H1 (cell line): ENCODE results near the gene PTP4A1. TPM values are rescaled to one million over a fixed set of nuclear protein-coding genes. Genes with fewer than 3 reads are reported as not detected.

Experiments used
- CTCF ChIA-PET: fragments of 300-600 bp; sonication (Branson Sonifier 250); formaldehyde crosslinking; loops from one replicate; lab custom pipeline; 2021; ENCODE audit not compliant: partially characterized antibody; lab: Charles Lee
- POLR2A ChIA-PET: fragments of 300-600 bp; sonication (Branson Sonifier 250); formaldehyde crosslinking; loops from one replicate; lab custom pipeline; 2021; ENCODE audit warnings: inconsistent platforms; ENCODE audit not compliant: partially characterized antibody; lab: Charles Lee
- DNase-seq, 2 experiments: peaks; one replicate each; pipeline versions ENCODE4 v3.0.0 to v3.0.0-alpha.2; 2010 to 2022; ENCODE audit warnings: low spot score in 2 of 2, low read depth in 1 of 2, mixed read lengths in 1 of 2
- FAIRE-seq: peaks from 2 replicates; lab custom pipeline; 2011; peaks lifted over from hg19 to GRCh38; lab: Jason Lieb, UNC
- H2AFZ ChIP-seq: 2 replicates; pipeline ENCODE4 v1.8.1; 2012; ENCODE audit warnings: low read length, inconsistent platforms
- H2AK5ac ChIP-seq: 2 replicates; pipeline ENCODE4 v1.6.1; 2013; ENCODE audit warnings: low read depth, low read length
- H2BK120ac ChIP-seq: replicated peaks from 2 replicates; pipeline ENCODE3; 2013; ENCODE audit warnings: low read depth, low read length, inconsistent platforms
- H2BK12ac ChIP-seq: 2 replicates; pipeline ENCODE4 v1.6.1; 2013; ENCODE audit warnings: low read depth, low read length
- H2BK15ac ChIP-seq: 2 replicates; pipeline ENCODE4 v1.6.1; 2013; ENCODE audit warnings: low read length
- H2BK20ac ChIP-seq: 2 replicates; pipeline ENCODE4 v1.6.1; 2013; ENCODE audit warnings: low read length
- H2BK5ac ChIP-seq: 2 replicates; pipeline ENCODE4 v1.6.1; 2013; ENCODE audit warnings: low read depth, low read length
- H3K14ac ChIP-seq: 2 replicates; pipeline ENCODE4 v1.6.1; 2013; ENCODE audit warnings: inconsistent platforms; ENCODE audit not compliant: insufficient read length
- H3K18ac ChIP-seq: 2 replicates; pipeline ENCODE4 v1.6.1; 2013; ENCODE audit warnings: low read length; ENCODE audit errors: extremely low read depth
- H3K23ac ChIP-seq: 2 replicates; pipeline ENCODE4 v1.6.1; 2013; ENCODE audit warnings: inconsistent platforms; ENCODE audit not compliant: insufficient read length
- H3K23me2 ChIP-seq: 2 replicates; pipeline ENCODE4 v1.6.1; 2013; ENCODE audit warnings: low read depth, low read length
- H3K27ac ChIP-seq: 2 replicates; pipeline ENCODE4 v1.6.1; 2011; ENCODE audit warnings: low read depth, low read length, inconsistent platforms
- H3K27me3 ChIP-seq, 4 experiments: replicated peaks in 1 of 4; 1 replicate in 1 of 4; 2 replicates in 3 of 4; pipeline versions ENCODE4 v1.6.1 to v1.8.1; 2011 to 2013; ENCODE audit warnings: low read length in 3 of 4, mild to moderate bottlenecking in 3 of 4, inconsistent platforms in 2 of 4, mixed read lengths in 2 of 4, moderate library complexity in 1 of 4; ENCODE audit not compliant: control insufficient read depth in 3 of 4, insufficient read depth in 3 of 4; ENCODE audit errors: extremely low read depth in 1 of 4
- H3K36me3 ChIP-seq, 4 experiments: 2 replicates each; pipeline versions ENCODE4 v1.6.1 to v1.8.1; 2011 to 2013; ENCODE audit warnings: mild to moderate bottlenecking in 4 of 4, low read length in 3 of 4, moderate library complexity in 2 of 4, control low read depth in 1 of 4, inconsistent platforms in 1 of 4; ENCODE audit not compliant: insufficient read depth in 4 of 4, control insufficient read depth in 2 of 4
- H3K4ac ChIP-seq: replicated peaks from 2 replicates; pipeline ENCODE3; 2013; ENCODE audit warnings: low read length, low read depth, mixed read lengths, inconsistent platforms; ENCODE audit not compliant: insufficient read length
- H3K4me1 ChIP-seq, 4 experiments: replicated peaks in 1 of 4; 1 replicate in 1 of 4; 2 replicates in 3 of 4; pipeline versions ENCODE4 v1.6.1 to v1.8.1; 2011 to 2013; ENCODE audit warnings: low read length in 3 of 4, inconsistent platforms in 2 of 4, mixed read lengths in 1 of 4; ENCODE audit not compliant: insufficient read depth in 4 of 4, control insufficient read depth in 3 of 4
- H3K4me2 ChIP-seq, 2 experiments: 2 replicates each; pipeline versions ENCODE4 v1.6.1 to v1.8.1; 2011 to 2013; ENCODE audit warnings: low read depth in 2 of 2, low read length in 2 of 2, control low read depth in 1 of 2, inconsistent platforms in 1 of 2, mild to moderate bottlenecking in 1 of 2; ENCODE audit not compliant: insufficient read depth in 1 of 2
- H3K4me3 ChIP-seq, 4 experiments: fragments of 200-600, 300-600 bp in 1 of 4; sonication (generic), shearing (Covaris generic), sonication (Bioruptor Twin) in 1 of 4; 2 replicates each; pipeline versions ENCODE4 v1.5.1 to v1.8.1; 2011 to 2016; ENCODE audit warnings: low read length in 4 of 4, low read depth in 3 of 4, control low read depth in 2 of 4, inconsistent platforms in 2 of 4, mild to moderate bottlenecking in 2 of 4, mixed read lengths in 1 of 4, moderate library complexity in 1 of 4; ENCODE audit not compliant: insufficient read depth in 2 of 4; ENCODE audit errors: extremely low read depth in 1 of 4
- H3K56ac ChIP-seq: replicated peaks from 2 replicates; pipeline ENCODE3; 2013; ENCODE audit warnings: low read depth, mild to moderate bottlenecking, mixed read lengths, low read length, inconsistent platforms; ENCODE audit not compliant: insufficient read length
- H3K79me1 ChIP-seq: 2 replicates; pipeline ENCODE4 v1.6.1; 2013; ENCODE audit warnings: low read depth, low read length, control low read depth
- H3K79me2 ChIP-seq, 2 experiments: 2 replicates each; pipeline versions ENCODE4 v1.6.1 to v1.8.1; 2012 to 2013; ENCODE audit warnings: low read length in 2 of 2, mild to moderate bottlenecking in 2 of 2, inconsistent platforms in 1 of 2; ENCODE audit not compliant: insufficient read depth in 2 of 2, control insufficient read depth in 1 of 2
- H3K9ac ChIP-seq, 4 experiments: replicated peaks in 1 of 4; 1 replicate in 1 of 4; 2 replicates in 3 of 4; pipeline versions ENCODE4 v1.6.1 to v1.8.1; 2011 to 2013; ENCODE audit warnings: low read depth in 3 of 4, low read length in 3 of 4, control low read depth in 2 of 4, mild to moderate bottlenecking in 2 of 4, moderate library complexity in 2 of 4, inconsistent platforms in 1 of 4; ENCODE audit errors: extremely low read depth in 1 of 4
- H3K9me3 ChIP-seq, 2 experiments: 2 replicates each; pipeline versions ENCODE4 v1.6.1 to v1.8.1; 2012 to 2013; ENCODE audit warnings: mild to moderate bottlenecking in 2 of 2, moderate library complexity in 2 of 2, control low read depth in 1 of 2, inconsistent platforms in 1 of 2, low read depth in 1 of 2, low read length in 1 of 2, mixed read lengths in 1 of 2; ENCODE audit not compliant: insufficient read depth in 2 of 2
- H4K20me1 ChIP-seq, 2 experiments: replicated peaks in 1 of 2; 2 replicates each; pipeline versions ENCODE3 to v1.8.1; 2011 to 2013; ENCODE audit warnings: inconsistent platforms in 2 of 2, low read length in 2 of 2, mild to moderate bottlenecking in 1 of 2; ENCODE audit not compliant: insufficient read depth in 2 of 2, control insufficient read depth in 1 of 2
- H4K5ac ChIP-seq: 2 replicates; pipeline ENCODE4 v1.6.1; 2013; ENCODE audit warnings: low read length, low read depth, mixed read lengths, inconsistent platforms; ENCODE audit not compliant: insufficient read length
- H4K8ac ChIP-seq: 2 replicates; pipeline ENCODE4 v1.8.0; 2013; ENCODE audit warnings: mild to moderate bottlenecking, moderate library complexity, low read length, inconsistent platforms; ENCODE audit not compliant: insufficient read depth; ENCODE audit errors: extremely low read depth
- H4K91ac ChIP-seq: replicated peaks from 2 replicates; pipeline ENCODE3; 2013; ENCODE audit warnings: low read length, mixed read lengths, inconsistent platforms; ENCODE audit not compliant: insufficient read length
- CBX5 ChIP-seq: fragments of 300-800, 300-1000 bp; sonication (generic); IDR thresholded peaks from 2 replicates; pipeline ENCODE4 v1.7.1; 2016; ENCODE audit warnings: antibody characterized with exemption, low read length, low read depth
- HDAC2 ChIP-seq, 2 experiments: fragments of 300-600 bp in 1 of 2; sonication (generic) in 1 of 2; IDR thresholded peaks; 2 replicates each; pipeline ENCODE4 v1.6.1; 2011 to 2012; ENCODE audit warnings: low read depth in 2 of 2, low read length in 2 of 2, mild to moderate bottlenecking in 2 of 2, moderate library complexity in 2 of 2, borderline replicate concordance in 1 of 2, inconsistent platforms in 1 of 2
- POLR2AphosphoS5 ChIP-seq: IDR thresholded peaks from 2 replicates; pipeline ENCODE4 v1.6.1; 2011; ENCODE audit warnings: low read depth, low read length
- RAD21 ChIP-seq, 2 experiments: IDR thresholded peaks in 1 of 2; conservative IDR thresholded peaks in 1 of 2; 2 replicates each; pipeline ENCODE4 v1.6.1; 2011; ENCODE audit warnings: low read depth in 2 of 2, low read length in 2 of 2, improper control_type of control experiment in 1 of 2, inconsistent platforms in 1 of 2, mild to moderate bottlenecking in 1 of 2, moderate library complexity in 1 of 2
- ZNF274 ChIP-seq: IDR thresholded peaks from 2 replicates; pipeline ENCODE4 v1.7.0; 2012; ENCODE audit warnings: low read length, borderline replicate concordance; ENCODE audit errors: extremely low read depth
- WGBS, 2 experiments: shearing (Covaris generic) in 1 of 2; methylation state at CpG; one replicate each; pipeline versions ENCODE4 v1.1.6 to v1.1.7; 2013 to 2015; ENCODE audit warnings: low lambda C conversion rate in 2 of 2, mixed read lengths in 2 of 2, inconsistent platforms in 1 of 2, low coverage in 1 of 2, missing lambda C conversion rate in 1 of 2; ENCODE audit not compliant: insufficient replicate concordance in 2 of 2, insufficient coverage in 1 of 2, insufficient read length in 1 of 2; ENCODE audit errors: extremely low coverage in 1 of 2, missing lambda C conversion rate in 1 of 2; 5-methylcytosine and 5-hydroxymethylcytosine counted together
- polyA plus RNA-seq, 7 experiments: library from polyadenylated mRNA; depleted of rRNA in 3 of 7; stranded (reverse) in 5 of 7; unstranded in 2 of 7; fragments of >200 nt in 5 of 7; fragments of 200-250 nt in 2 of 7; gene quantifications; 1 replicate in 5 of 7; 2 replicates in 1 of 7; 4 replicates in 1 of 7; pipeline versions ENCODE4 v1.2.1 to v1.2.3, GENCODE V29; 2011 to 2013; ENCODE audit warnings: missing spikeins in 2 of 7, mixed read lengths in 2 of 7
- total RNA-seq: library from RNA; stranded (reverse); fragmentation: NEBNext Ultra II Directional; extraction: Animal tissue kit (Norgen Biotek cat#: 25700); gene quantifications from 2 replicates; pipeline ENCODE4 v1.2.1, GENCODE V29; 2021

The PTP4A1 gene
- total and polyA plus RNA-seq, 2 of the 8 experiments (the other 6 are each of a cell fraction or from before 2014, with no cell fraction given) = 21.1 to 76.3 TPM

DNA sequence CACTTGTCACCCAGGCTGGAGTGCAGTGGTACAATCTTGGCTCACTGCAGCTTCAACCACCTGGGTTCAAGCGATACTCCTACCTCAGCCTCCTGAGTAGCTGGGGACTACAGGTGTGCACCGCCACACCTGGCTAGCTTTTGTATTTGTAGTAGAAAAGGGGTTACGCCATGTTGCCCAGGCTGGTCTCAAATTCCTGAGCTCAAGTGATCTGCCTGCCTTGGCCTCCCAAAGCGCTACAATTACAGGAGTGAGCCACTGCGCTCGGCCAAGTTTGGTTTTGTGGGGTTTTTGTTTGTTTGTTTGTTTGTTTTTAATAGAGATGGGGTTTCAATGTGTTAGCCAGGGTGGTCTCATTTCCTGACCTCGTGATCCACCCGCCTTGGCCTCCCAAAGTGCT is 12.3 kb downstream of the PTP4A1 start:
- Histone ChIP-seq H3K9me3 (no peaks in the 10 kb centered on the region), H4K20me1 (no peaks in the 10 kb centered on the region), H4K5ac (no peak overlapping the region), H3K36me3 (peaks cover 9 to 34% (median 19%) of the 10 kb centered on the region in 4 experiments; a peak in 7 of 8 replicates), H3K4ac (no peak overlapping the region), H3K14ac (no peak overlapping the region), H3K56ac (no peak overlapping the region), H3K27ac (no peak overlapping the region), H3K23me2 (no peaks in the 10 kb centered on the region), H3K18ac (no peak overlapping the region), H4K91ac (no peak overlapping the region), H4K8ac (no peak overlapping the region; the same call in 1 of the 2 replicates), H2AK5ac (no peak overlapping the region), H2BK5ac (no peak overlapping the region), H2BK15ac (no peak overlapping the region), H2AFZ (no peak overlapping the region), H3K79me2 (no peaks in the 10 kb centered on the region), H3K4me1 (no peaks in the 10 kb centered on the region), H3K4me3 (no peak overlapping the region), H3K9ac (no peak overlapping the region), H3K23ac (no peak overlapping the region), H2BK120ac (no peak overlapping the region), H3K79me1 (no peaks in the 10 kb centered on the region), H3K4me2 (no peak overlapping the region), H2BK20ac (no peak overlapping the region), H2BK12ac (no peak overlapping the region), H3K27me3 (no peaks in the 10 kb centered on the region)
- 95% methylated on average over 8 of the region's 8 CpGs; no CpG with 5 or more reads in 1 of the 2 experiments for WGBS, 2 experiments
- DNase-seq (no peak), FAIRE-seq (no peak)
- TF ChIP-seq POLR2AphosphoS5 (no peak), ZNF274 (no peak), CBX5 (no peak), HDAC2 (IDR thresholded peaks at IDR 0.05; ENCODE audit: borderline replicate concordance in 1 of 2, low read depth in 2 of 2, low read length in 2 of 2) (no peak), RAD21 (IDR thresholded peaks at IDR 0.05 in 1 of 2, conservative IDR thresholded peaks at IDR 0.05 in 1 of 2; ENCODE audit: low read depth in 2 of 2, low read length in 2 of 2) (no peak)
- ChIA-PET CTCF (interaction anchor here (1.7 to 2.7 kb wide), 3 partner anchors 9 to 14 kb away, joined by 5 to 8 read pairs (median 7); no protein-coding TSS in a partner anchor), POLR2A (interaction anchor here (0.9 to 4.7 kb wide), 4 partner anchors 8 to 117 kb away, joined by 3 to 33 read pairs (median 14); no protein-coding TSS in a partner anchor)
